Effector memory CD4-positive, alpha-beta T cell (primary cell): ENCODE data around the gene TSGA10.

Experiments
- DNase-seq, 3 donors: peaks; one replicate each; pipeline ENCODE4 v3.0.0-alpha.2; 2020
- H3K27ac ChIP-seq: 2 replicates; pipeline ENCODE4 v1.7.0; 2013; ENCODE audit warnings: mild to moderate bottlenecking, low read length, moderate library complexity; ENCODE audit not compliant: insufficient read depth, poor library complexity, severe bottlenecking
- H3K27me3 ChIP-seq: replicated peaks from 2 replicates; pipeline ENCODE4 v1.7.0; 2013; ENCODE audit warnings: mild to moderate bottlenecking, low read length; ENCODE audit not compliant: insufficient read depth, control insufficient read depth, poor library complexity, severe bottlenecking
- H3K36me3 ChIP-seq: 2 replicates; pipeline ENCODE4 v1.7.0; 2013; ENCODE audit warnings: mild to moderate bottlenecking, low read length, moderate library complexity; ENCODE audit not compliant: control insufficient read depth, insufficient read depth
- H3K4me1 ChIP-seq: 2 replicates; pipeline ENCODE4 v1.7.0; 2013; ENCODE audit warnings: low read length, mild to moderate bottlenecking; ENCODE audit not compliant: control insufficient read depth, insufficient read depth, poor library complexity, severe bottlenecking
- H3K4me3 ChIP-seq: 2 replicates; pipeline ENCODE4 v1.7.0; 2013; ENCODE audit warnings: low read length, low read depth, mild to moderate bottlenecking; ENCODE audit not compliant: insufficient read depth, poor library complexity, severe bottlenecking
- H3K9me3 ChIP-seq: 2 replicates; pipeline ENCODE4 v1.7.0; 2013; ENCODE audit warnings: mild to moderate bottlenecking, low read length, moderate library complexity; ENCODE audit not compliant: control insufficient read depth

TSGA10 gene

DNA sequence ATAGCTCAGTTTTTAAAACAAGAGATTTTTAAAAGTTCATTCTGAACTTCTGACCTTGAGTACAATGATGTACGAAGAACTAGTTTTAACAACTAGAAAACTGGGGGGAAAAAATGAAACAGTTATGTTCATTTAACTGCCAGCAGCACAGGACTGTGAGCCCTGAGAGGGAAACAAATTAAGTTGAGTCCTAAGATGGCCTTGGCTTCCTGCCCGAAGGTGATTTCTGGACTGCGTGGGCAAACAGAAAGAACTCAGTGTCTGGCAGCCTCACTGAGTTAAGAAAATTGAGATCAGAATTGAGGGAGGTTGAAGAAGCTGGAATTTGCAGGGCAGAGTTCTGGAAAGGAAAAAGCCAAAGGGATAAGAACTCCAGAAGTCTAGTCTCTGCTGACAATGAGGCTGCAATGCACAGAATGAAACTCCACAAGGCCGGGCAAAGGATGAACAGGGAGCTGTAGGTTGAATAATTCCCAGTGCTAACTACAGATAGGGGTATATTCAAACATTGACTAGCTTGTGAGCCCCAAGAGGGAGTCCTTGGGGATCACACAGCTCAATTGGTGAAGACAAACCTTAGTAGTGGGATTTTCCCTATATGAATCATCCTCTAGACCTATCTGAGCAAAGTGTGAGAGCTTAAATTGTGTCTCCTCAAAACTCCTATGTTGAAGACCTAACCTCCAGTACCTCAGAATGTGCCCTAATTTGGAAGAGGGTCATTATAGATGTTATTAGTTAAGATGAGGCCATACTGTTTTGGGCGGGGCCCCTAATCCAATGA lies 205.6 kb downstream of the TSGA10 start:
- H3K36me3 ChIP-seq, result no peaks in the 10 kb centered on the region
- no peaks in the 10 kb centered on the region for H3K9me3 ChIP-seq
- H3K27me3 ChIP-seq, result peaks cover 7% of the 10 kb centered on the region
- no peak overlapping the region for H3K4me3 ChIP-seq
- no peak for DNase-seq
- no peak overlapping the region for H3K27ac ChIP-seq
- no peaks in the 10 kb centered on the region for H3K4me1 ChIP-seq

DNA sequence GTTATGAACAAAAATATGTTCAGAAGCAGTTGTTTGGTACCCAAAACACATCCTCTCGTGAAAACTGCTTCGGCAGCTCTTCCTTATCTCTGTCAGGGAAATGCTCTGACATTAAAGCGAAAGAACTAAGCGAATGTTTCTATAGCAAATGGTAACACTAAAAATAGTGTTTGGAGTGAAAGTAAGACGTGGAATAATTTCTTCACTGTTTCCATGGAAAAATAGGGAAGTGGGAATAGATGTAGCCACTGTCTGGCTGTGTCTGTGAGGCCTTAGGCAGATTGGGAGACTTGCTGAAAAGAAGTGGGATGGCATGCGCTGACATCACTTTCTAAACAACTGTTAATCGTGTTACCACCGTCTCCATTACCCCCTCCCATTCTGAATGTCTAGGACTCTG lies 207.2 kb downstream of the TSGA10 start:
- no peak for DNase-seq

More for the DNA sequence above, 207.2 kb downstream of the TSGA10 start:
- Histone ChIP-seq H3K9me3 (no peaks in the 10 kb centered on the region), H3K4me3 (no peak overlapping the region), H3K27ac (no peak overlapping the region), H3K27me3 (peaks cover 7% of the 10 kb centered on the region), H3K36me3 (no peaks in the 10 kb centered on the region), H3K4me1 (no peaks in the 10 kb centered on the region)
